Erythroblast (primary cell): ENCODE measurements around the gene COPG2.

Source experiments
- GATA1 ChIP-seq: IDR thresholded peaks from 2 replicates; pipeline ENCODE4 v1.6.1; 2011; ENCODE audit warnings: low read depth, mild to moderate bottlenecking, control low read depth, low read length, moderate library complexity
- POLR2A ChIP-seq: IDR thresholded peaks from 2 replicates; pipeline ENCODE4 v1.6.1; 2011; ENCODE audit warnings: mild to moderate bottlenecking, low read length

GRCh38 chr7:130689683-130690082, 21.1 kb upstream of the COPG2 start:
- no peak for TF ChIP-seq POLR2A
- no peak for TF ChIP-seq GATA1
